Activated T-cell treated with anti-CD3 and anti-CD28 coated beads, Interleukin-2, amount 50 U/mL, for 4 hours (primary cell): Measurements from ENCODE around the gene IFNGR1. TPM values are rescaled to one million over a fixed set of nuclear protein-coding genes. Genes with fewer than 3 reads are reported as not detected.
A peak's percentile ranks its signal among the peaks of the same experiment; 100 is the strongest.
"Not testable (repeated sequence)": the region's sequence is repeated elsewhere in the genome, so short reads cannot be mapped to it uniquely, and the experiment has no call there.

ENCODE experiments used
- ATAC-seq, 2 donors: fragments of 200-7000 bp; cut with Tn5 transposase; one replicate each; pipeline ENCODE4 v1.10.0; 2021
- DNase-seq: peaks from one replicate; pipeline ENCODE4 v3.0.0-alpha.2; 2020
- H3K27me3 Mint-ChIP-seq: one replicate; pipeline ENCODE4 v1.8.0; 2021; ENCODE audit warnings: low read depth, mixed read lengths
- H3K36me3 Mint-ChIP-seq: one replicate; pipeline ENCODE4 v1.8.0; 2022; ENCODE audit warnings: mixed read lengths; ENCODE audit not compliant: insufficient read depth
- H3K4me1 Mint-ChIP-seq: one replicate; pipeline ENCODE4 v1.8.0; 2021; ENCODE audit warnings: low read depth, mixed read lengths
- H3K4me3 Mint-ChIP-seq: one replicate; pipeline ENCODE4 v1.8.0; 2021; ENCODE audit warnings: mild to moderate bottlenecking, moderate library complexity, mixed read lengths
- H3K9me3 Mint-ChIP-seq: one replicate; pipeline ENCODE4 v1.8.0; 2021; ENCODE audit warnings: mixed read lengths
- total RNA-seq, 3 donors: library from RNA; stranded (reverse); gene quantifications; one replicate each; pipeline ENCODE4 v1.2.1, GENCODE V29; 2021

Gene IFNGR1
- total RNA-seq = 10 to 100 TPM in 2 of 3 donors, 1 to 10 TPM in 1; 8.9 to 12.0 (median 11.9) TPM

DNA sequence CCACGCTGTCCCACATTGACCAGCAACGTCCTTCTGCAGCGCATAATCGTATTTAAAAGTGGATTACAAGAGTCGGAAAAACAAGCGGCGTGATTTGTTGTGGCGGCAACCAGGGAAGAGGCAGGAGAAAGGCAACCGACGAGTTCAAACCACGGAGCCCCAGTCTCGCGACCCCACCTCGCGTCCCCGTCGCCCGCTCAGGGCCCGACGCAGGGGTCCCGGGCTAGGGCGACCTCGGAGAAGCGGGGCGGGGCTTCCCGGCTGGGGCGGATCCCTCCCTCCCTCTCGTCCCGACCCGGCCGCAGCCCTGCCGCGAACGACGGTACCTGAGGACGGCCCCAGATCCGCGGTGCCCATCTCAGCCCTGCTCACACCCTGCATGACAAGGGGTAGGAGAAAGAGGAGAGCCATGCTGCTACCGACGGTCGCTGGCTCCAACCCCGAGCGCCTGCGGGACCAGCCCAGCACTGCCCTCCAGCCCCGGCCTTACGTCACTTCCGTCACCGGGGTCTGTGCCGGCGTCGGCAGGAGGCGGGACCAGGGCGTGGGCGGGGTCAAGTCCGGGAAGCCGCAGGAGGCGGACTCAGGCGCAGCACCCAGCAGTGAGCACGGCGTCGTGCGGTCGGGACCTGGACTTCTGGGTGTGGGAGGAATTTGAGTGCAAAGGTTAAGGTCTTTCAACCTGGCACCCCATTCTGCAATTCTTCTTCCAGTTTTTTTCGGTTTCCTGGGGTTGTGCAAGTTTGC is at the start of gene IFNGR1:
Gene IFNGR1 (minus strand): TSS at position 469 of the 747 bp plus-strand sequence. CDS start 58 bp downstream, at position 411.
- H3K4me1 Mint-ChIP-seq = peaks cover 62% of the 10 kb centered on the region
- no peaks in the 10 kb centered on the region for H3K9me3 Mint-ChIP-seq

DNA sequence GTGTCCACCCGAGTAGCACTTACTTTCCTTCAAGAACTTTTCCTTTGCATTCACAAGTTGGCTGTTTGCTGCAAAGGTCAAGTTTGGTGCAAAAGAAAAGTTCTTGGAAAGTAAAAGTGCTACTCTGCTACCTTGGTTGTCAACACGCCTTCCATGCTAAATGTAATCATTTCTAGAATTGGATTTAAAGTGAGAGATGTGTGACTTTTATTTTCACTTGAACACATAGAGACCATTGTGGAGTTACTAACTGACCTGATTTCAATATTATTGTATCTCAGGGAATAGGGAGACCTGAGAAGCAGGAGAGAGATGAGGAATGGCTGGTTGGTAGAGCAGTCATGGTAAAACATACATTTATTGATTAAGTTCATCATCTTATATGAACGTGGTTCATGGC is 49.7 kb upstream of the IFNGR1 start:
- Mint-ChIP-seq H3K36me3 (no peaks in the 10 kb centered on the region), H3K27me3 (no peaks in the 10 kb centered on the region), H3K9me3 (no peaks in the 10 kb centered on the region), H3K4me1 (peaks cover 12% of the 10 kb centered on the region), H3K4me3 (no peak overlapping the region)
- ATAC-seq = no peak
- no peak for DNase-seq

More for the DNA sequence above, at the start of gene IFNGR1:
- peak within 1 kb of the TSS; percentile 100 for H3K4me3 Mint-ChIP-seq
- DNase-seq (peak; percentile 96), ATAC-seq (peak; percentile 89 to 93)
- H3K36me3 Mint-ChIP-seq = peaks cover 2% of the 10 kb centered on the region
- no peaks in the 10 kb centered on the region for H3K27me3 Mint-ChIP-seq

DNA sequence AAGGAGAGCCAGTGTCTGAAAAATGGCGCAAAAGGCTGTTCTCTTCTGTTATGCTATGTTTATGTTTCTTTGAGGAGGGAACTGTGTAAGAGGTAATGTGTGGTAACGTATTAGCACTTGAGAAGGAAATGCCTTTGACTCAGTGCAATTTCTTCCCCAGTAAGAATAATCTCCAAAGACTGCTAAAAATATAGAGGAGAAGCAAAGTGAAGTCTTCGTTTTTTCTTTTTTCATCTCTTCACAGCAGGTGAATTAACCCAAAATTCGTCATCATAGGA is 47.1 kb upstream of the IFNGR1 start:
- no peaks in the 10 kb centered on the region for H3K9me3 Mint-ChIP-seq
- H3K36me3 Mint-ChIP-seq = no peaks in the 10 kb centered on the region
- H3K27me3 Mint-ChIP-seq = peaks cover 2% of the 10 kb centered on the region
- no peak for ATAC-seq
- peaks cover 24% of the 10 kb centered on the region for H3K4me1 Mint-ChIP-seq
- DNase-seq = no peak
- H3K4me3 Mint-ChIP-seq = no peak overlapping the region

DNA sequence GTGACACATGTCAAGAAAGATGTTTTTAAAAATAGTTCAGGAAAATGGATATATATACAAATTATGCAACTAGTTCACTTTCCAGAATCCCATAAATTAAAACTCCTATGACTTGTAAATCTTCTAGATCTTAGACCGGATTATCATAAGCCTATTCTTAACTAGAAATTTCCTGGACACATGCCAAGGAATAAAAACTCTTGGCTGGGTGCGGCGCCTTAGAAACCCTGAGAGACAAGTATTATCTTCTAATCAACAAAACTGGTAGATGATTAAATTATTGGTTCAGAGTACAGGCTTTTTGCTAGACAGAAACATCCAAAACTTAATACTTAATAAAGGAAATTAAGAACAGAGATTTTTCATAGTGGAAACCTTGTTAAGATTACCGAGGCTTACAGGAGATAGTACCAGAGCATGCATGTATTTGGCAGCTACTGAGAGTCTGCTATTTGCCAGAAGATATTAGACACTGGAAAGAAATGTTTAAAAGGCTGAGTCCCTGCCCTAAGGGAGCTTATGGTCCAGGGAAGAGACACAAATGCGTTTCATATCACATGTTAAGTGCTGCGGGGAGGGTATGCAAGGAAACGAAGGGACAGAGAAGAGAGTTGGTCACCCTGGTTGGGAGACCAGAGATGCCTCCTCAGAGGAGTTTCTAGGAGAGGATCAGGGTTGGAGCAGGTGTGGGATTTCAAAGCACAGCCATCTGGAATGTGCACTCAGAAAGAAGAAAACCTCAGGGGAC is 46.5 kb upstream of the IFNGR1 start:
- Mint-ChIP-seq H3K36me3 (no peaks in the 10 kb centered on the region), H3K27me3 (peaks cover 2% of the 10 kb centered on the region), H3K4me3 (no peak overlapping the region), H3K9me3 (no peaks in the 10 kb centered on the region), H3K4me1 (peaks cover 29% of the 10 kb centered on the region)
- ATAC-seq = no peak
- no peak for DNase-seq

DNA sequence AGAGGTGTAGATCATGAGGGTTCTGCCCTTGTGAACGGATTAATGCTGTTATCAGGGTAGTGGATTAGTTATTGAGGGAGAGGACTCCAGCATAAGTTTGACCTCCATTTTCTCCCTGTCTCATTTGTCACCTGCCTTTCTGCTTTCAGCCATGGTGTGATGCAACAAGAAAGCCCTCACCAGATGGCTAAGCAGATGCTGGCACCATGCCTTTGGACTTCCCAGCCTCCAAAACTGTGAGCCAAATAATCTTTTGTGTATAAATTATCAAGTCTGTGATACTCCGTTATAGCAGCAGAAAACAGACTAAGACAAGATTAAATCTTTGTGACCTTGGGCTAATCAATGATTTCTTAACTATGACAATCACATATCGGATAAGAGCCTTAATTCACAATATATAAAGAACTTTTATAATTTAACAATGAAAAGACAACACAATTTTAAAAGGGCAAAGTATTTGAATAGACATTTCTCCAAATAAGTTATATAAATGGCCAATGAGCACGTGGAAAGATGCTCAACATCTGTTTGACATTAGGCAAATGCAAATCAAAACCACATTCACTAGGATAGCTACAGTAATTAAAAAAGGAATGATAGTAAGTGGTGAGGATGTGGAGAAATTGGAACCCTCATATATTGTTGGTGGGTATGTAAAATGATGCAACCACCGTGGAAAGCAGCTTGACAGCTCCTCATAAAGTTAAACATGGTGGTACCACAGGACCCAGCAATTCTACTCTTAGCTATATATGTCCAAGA is 45.3 kb upstream of the IFNGR1 start:
- peaks cover 2% of the 10 kb centered on the region for H3K27me3 Mint-ChIP-seq
- no peak for DNase-seq
- H3K4me3 Mint-ChIP-seq = no peak overlapping the region
- no peaks in the 10 kb centered on the region for H3K9me3 Mint-ChIP-seq
- H3K4me1 Mint-ChIP-seq = peaks cover 29% of the 10 kb centered on the region
- H3K36me3 Mint-ChIP-seq = no peaks in the 10 kb centered on the region
- no peak for ATAC-seq

DNA sequence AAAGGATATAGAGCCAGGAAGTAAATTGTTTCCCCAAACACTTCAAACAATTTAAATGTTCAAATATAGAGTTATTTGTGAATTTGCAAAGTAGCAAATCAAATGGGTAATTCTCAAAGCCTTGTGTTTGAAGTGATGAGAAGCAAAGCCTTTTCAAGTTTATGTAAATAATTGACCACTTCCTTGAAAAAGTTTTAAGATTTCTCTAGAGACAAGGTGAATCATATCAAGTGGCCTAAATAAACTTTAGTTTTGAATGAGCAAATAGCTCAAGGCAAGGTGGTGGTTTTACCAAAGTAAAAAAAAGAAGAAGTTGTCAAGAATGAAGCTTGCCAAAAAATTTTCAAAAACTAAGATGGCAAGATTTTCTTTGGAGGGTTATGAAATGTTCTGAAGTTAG is 42.6 kb upstream of the IFNGR1 start:
- Mint-ChIP-seq H3K36me3 (no peaks in the 10 kb centered on the region), H3K4me1 (peaks cover 21% of the 10 kb centered on the region), H3K4me3 (no peak overlapping the region), H3K27me3 (peaks cover 2% of the 10 kb centered on the region), H3K9me3 (no peaks in the 10 kb centered on the region)
- ATAC-seq (peak in 1 of 2 donors; percentile 21), DNase-seq (no peak)

DNA sequence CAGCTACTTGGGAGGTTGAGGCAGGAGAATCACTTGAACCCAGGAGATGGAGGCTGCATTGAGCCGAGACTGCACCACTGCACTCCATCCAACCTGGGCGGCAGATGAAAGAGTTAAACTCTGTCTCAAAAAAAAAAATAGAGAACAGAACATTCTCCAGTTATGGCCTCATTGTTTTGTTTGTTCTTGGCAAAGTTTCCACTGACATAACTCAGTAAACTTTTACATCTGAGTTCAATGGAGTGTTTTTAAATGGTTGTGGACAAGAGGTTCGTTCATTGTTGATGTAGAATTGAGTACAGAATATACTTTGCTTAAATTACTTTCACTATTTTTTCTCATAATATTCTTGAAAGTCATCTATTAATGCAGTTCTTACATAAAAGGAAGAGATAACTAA is 42.2 kb upstream of the IFNGR1 start:
- ATAC-seq (no peak), DNase-seq (no peak)
- Mint-ChIP-seq H3K4me3 (no peak overlapping the region), H3K4me1 (peaks cover 21% of the 10 kb centered on the region), H3K27me3 (peaks cover 2% of the 10 kb centered on the region), H3K36me3 (no peaks in the 10 kb centered on the region), H3K9me3 (no peaks in the 10 kb centered on the region)

DNA sequence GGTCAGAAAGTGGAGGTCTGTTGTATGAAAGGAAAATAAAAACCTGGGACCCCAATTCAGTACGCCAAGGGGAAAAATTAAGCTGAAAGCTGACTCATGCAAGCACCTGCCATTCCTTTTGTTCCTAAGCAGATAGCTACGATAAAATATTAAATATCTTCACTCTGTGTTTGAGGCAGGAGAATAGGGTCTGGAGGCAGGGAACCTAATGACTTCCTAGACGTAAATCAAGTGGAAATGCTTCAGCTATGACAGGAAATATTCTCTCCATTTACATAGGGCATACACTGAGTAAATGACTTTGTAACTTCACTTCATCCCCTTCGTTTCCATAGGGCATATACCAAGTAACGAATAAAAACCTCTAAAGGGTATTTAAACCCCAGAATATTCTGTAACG is 41.0 kb upstream of the IFNGR1 start:
- H3K4me3 Mint-ChIP-seq = no peak overlapping the region
- peaks cover 3% of the 10 kb centered on the region for H3K9me3 Mint-ChIP-seq
- no peaks in the 10 kb centered on the region for H3K36me3 Mint-ChIP-seq
- H3K27me3 Mint-ChIP-seq = peaks cover 2% of the 10 kb centered on the region
- DNase-seq (no peak), ATAC-seq (no peak)
- peaks cover 21% of the 10 kb centered on the region for H3K4me1 Mint-ChIP-seq

DNA sequence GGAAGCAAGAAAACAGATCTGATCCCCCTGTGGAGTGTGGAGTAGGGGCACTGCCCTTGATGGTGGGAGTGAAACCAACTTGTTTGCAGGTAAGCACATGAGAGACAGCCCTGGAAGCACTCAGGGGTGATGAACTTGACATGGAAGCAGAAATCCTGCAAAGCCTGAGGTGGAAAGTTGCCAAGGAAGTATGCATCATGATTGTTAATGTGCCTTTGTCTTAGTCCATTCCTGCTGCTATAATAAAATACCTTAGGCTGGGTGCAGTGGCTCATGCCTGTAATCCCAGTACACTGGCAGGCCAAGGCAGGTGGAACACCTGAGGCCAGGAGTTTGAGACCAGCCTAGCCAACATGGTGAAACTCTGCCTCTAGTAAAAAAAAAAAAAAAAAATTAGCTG is 40.2 kb upstream of the IFNGR1 start:
- peaks cover 2% of the 10 kb centered on the region for H3K27me3 Mint-ChIP-seq
- DNase-seq = no peak
- no peaks in the 10 kb centered on the region for H3K36me3 Mint-ChIP-seq
- H3K4me3 Mint-ChIP-seq = no peak overlapping the region
- H3K4me1 Mint-ChIP-seq = peaks cover 21% of the 10 kb centered on the region
- ATAC-seq = no peak
- peaks cover 10% of the 10 kb centered on the region for H3K9me3 Mint-ChIP-seq

DNA sequence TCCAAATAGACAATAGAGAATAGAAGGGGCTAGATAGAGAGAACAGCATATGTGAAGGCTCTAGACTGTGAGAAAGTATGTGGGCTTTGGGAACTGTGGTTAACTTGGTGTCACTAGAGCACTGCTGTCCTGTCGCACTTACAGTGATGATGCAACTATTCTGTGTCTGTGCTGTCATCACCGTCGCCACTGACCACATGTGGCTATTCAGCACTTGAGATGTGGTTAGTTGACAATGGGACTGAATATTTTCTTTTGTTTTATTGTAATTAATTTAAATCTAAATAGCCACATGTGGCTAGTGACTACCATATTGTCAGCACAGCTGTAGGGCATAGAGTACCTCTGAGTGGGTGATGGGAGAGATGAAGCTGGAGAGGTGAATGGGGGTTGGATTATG is 39.0 kb upstream of the IFNGR1 start:
- Mint-ChIP-seq H3K9me3 (peaks cover 15% of the 10 kb centered on the region), H3K36me3 (no peaks in the 10 kb centered on the region), H3K4me3 (no peak overlapping the region), H3K4me1 (peaks cover 21% of the 10 kb centered on the region), H3K27me3 (peaks cover 2% of the 10 kb centered on the region)
- ATAC-seq = no peak
- DNase-seq = no peak

DNA sequence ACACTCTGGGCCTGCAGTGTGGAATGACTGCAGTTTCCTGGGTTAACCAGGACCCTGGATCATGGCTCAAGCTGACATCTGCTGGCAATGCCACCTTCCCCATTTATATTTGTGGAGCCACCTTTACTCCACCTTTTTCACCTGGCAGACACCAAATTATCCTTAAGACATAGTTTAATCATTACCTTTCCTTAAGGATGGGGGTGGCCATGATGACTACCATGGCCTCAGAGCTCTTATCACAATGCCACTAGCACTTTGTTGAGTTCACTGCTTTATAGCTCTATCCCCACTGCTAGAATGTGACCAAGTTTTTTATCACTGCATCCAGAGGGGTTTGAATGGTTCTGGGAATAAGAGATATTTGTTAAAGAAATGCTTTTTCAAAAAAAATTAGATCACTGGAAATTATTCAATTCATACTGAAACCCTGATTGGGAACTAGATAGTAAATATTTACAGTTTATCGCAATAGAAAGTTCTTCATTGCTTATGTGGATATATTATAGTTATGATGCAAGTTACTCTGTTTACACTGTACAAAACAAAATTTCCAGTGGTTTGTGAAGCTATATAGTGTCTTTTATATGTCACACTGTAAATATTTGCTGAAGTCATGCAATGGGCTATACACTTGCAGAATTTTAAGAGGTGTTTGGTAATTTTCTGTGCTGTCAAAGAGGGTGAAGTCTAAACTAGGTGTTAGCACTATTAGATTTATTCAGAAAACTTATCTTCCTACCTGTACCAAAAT is 37.3 kb upstream of the IFNGR1 start:
- H3K4me3 Mint-ChIP-seq = no peak overlapping the region
- peaks cover 11% of the 10 kb centered on the region for H3K4me1 Mint-ChIP-seq
- peaks cover 22% of the 10 kb centered on the region for H3K9me3 Mint-ChIP-seq
- H3K27me3 Mint-ChIP-seq = peaks cover 8% of the 10 kb centered on the region
- H3K36me3 Mint-ChIP-seq = no peaks in the 10 kb centered on the region
- ATAC-seq (no peak), DNase-seq (no peak)

DNA sequence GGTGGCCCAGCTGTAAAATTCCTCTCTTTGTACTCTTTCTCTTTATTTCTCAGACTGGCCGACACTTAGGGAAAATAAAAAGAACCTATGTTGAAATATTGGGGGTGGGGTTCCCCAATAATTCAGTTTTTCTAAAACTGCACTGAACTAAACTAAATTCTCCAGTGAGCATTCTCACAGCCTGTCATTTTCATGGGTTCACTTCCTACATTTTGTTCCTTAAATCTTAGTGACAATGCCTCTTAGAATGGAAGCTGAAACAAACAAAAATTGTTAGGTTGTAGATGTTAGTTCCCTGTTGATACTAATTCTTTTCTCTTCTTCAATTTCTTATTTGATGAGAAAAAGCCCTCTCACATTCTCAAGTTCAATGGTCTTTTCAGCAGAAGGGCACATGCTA is 35.8 kb upstream of the IFNGR1 start:
- no peak for DNase-seq
- ATAC-seq = no peak

DNA sequence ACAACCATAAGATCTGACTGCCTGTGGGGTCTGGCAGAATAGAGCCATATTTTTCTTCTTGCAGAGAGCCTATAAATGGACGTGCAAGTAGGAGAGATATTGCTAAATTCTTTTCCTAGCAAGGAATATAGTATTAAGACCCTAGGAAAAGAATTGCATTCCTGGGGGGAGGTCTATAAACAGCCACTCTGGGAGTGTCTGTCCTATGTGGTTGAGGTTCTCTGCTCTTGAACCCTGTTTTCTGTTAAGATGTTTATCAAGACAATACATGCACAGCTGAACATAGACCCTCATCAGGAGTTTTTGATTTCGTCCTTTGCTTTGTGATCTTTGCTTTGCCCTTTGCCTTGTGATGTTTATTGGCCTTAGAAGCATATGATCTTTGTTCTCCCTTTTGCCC is 35.2 kb upstream of the IFNGR1 start:
- not testable (repeated sequence) for H3K4me3 Mint-ChIP-seq, DNase-seq, H3K4me1 Mint-ChIP-seq, ATAC-seq, H3K36me3 Mint-ChIP-seq
- peaks cover 11% of the 10 kb centered on the region for H3K27me3 Mint-ChIP-seq
- H3K9me3 Mint-ChIP-seq = peaks cover 22% of the 10 kb centered on the region

More for the DNA sequence above, 35.8 kb upstream of the IFNGR1 start:
- peaks cover 11% of the 10 kb centered on the region for H3K27me3 Mint-ChIP-seq
- no peaks in the 10 kb centered on the region for H3K4me1 Mint-ChIP-seq
- H3K9me3 Mint-ChIP-seq = peaks cover 22% of the 10 kb centered on the region
- no peak overlapping the region for H3K4me3 Mint-ChIP-seq
- H3K36me3 Mint-ChIP-seq = no peaks in the 10 kb centered on the region

DNA sequence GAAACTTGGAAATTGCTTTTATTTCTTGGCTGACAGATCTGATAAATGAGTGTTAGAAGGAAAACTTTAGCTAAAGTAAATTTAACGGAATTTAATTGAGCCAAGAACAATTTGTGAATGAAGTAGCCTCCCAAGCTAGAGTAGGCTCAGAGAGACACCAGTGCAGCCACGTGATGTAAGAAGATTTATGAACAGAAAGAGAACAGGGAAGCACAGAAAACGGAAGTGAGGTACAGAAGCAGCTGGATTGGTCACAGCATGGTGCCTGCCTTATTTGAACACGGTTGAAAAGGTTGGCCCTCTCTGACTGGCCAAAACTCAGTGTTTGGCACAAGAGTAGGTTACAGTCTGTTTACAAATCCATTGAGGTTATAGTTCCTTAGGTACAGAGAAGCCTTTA is 29.5 kb upstream of the IFNGR1 start:
- DNase-seq (no peak), ATAC-seq (no peak)
- no peaks in the 10 kb centered on the region for H3K36me3 Mint-ChIP-seq
- H3K4me3 Mint-ChIP-seq = no peak overlapping the region
- H3K27me3 Mint-ChIP-seq = peaks cover 11% of the 10 kb centered on the region
- peaks cover 2% of the 10 kb centered on the region for H3K4me1 Mint-ChIP-seq
- peaks cover 6% of the 10 kb centered on the region for H3K9me3 Mint-ChIP-seq
